ENCODE measurements around the gene TTC8.

TTC8 gene

GRCh38 chr14:88870777-88871176, 46.3 kb downstream of the TTC8 start:
- DNase-seq, result no peak

GRCh38 chr14:88871429-88871828, 47.0 kb downstream of the TTC8 start:
- DNase-seq, result no peak

GRCh38 chr14:88872976-88873375, 48.5 kb downstream of the TTC8 start:
- DNase-seq, result no peak

GRCh38 chr14:88877192-88877591, 52.7 kb downstream of the TTC8 start:
- no peak for DNase-seq

- no peak for DNase-seq
Observed at GRCh38 chr14:88879022-88879421, 54.6 kb downstream of the TTC8 start.

- DNase-seq, result no peak
Observed at GRCh38 chr14:88882236-88882635, 57.8 kb downstream of the TTC8 start.

GRCh38 chr14:88895116-88895515, 70.7 kb downstream of the TTC8 start:
- no peak for DNase-seq

- DNase-seq, result no peak
Observed at GRCh38 chr14:88901189-88901588, 76.7 kb downstream of the TTC8 start.

- no peak for DNase-seq
Observed at GRCh38 chr14:88901991-88902390, 77.5 kb downstream of the TTC8 start.

GRCh38 chr14:88902850-88903249, 78.4 kb downstream of the TTC8 start:
- DNase-seq, result no peak

- no peak for DNase-seq
Observed at GRCh38 chr14:88904206-88904647, 79.8 kb downstream of the TTC8 start.

GRCh38 chr14:88904864-88905263, 80.4 kb downstream of the TTC8 start:
- DNase-seq, result no peak

GRCh38 chr14:88908216-88908615, 83.8 kb downstream of the TTC8 start:
- DNase-seq, result no peak

- no peak for DNase-seq
Observed at GRCh38 chr14:88910386-88910785, 85.9 kb downstream of the TTC8 start.

- no peak for DNase-seq
Observed at GRCh38 chr14:88911809-88912208, 87.4 kb downstream of the TTC8 start.

GRCh38 chr14:88914956-88915355, 90.5 kb downstream of the TTC8 start:
- DNase-seq, result no peak

- no peak for DNase-seq
Observed at GRCh38 chr14:88919502-88919901, 95.1 kb downstream of the TTC8 start.
